ENCODE results near the gene NPLOC4. TPM values are rescaled to one million over a fixed set of nuclear protein-coding genes. Genes with fewer than 3 reads are reported as not detected.

The NPLOC4 gene
- total and polyA plus RNA-seq, 4 donors: 23.5 to 67.4 (median 50.6) TPM

GRCh38 chr17:81558941-81559806 lies 77.7 kb downstream of the NPLOC4 start:
- H3K27ac ChIP-seq (ENCODE audit: low read depth in 1 of 2, low read length in 2 of 2): no peak overlapping the region
- H3K4me1 ChIP-seq (ENCODE audit: control insufficient read depth in 4 of 4, insufficient read depth in 4 of 4, low read length in 3 of 4): peaks cover 0 to under 1% (median 0%) of the 10 kb centered on the region in 4 donors
- 83% methylated on average over 27 of the region's 27 CpGs for WGBS
- H3K9me3 ChIP-seq (ENCODE audit: control insufficient read depth in 4 of 4, low read length in 3 of 4): no peaks in the 10 kb centered on the region
- no peak for DNase-seq (ENCODE audit: low spot score)
- no peak overlapping the region for H3K4me3 ChIP-seq (ENCODE audit: low read depth in 1 of 3, low read length in 3 of 3)
- peaks cover 14 to 57% (median 24%) of the 10 kb centered on the region in 4 donors for H3K36me3 ChIP-seq (ENCODE audit: control insufficient read depth in 4 of 4, insufficient read depth in 3 of 4, low read depth in 1 of 4, low read length in 3 of 4)
- H3K9ac ChIP-seq (ENCODE audit: low read depth in 1 of 2, low read length in 2 of 2): no peak overlapping the region
- no peaks in the 10 kb centered on the region for H3K27me3 ChIP-seq (ENCODE audit: control insufficient read depth in 4 of 4, insufficient read depth in 4 of 4, low read length in 3 of 4)
- no peak for TF ChIP-seq NR2F2 (IDR thresholded peaks at IDR 0.05)
- no peak for TF ChIP-seq HNF4A (conservative IDR thresholded peaks at IDR 0.05)
- TF ChIP-seq EGR1 (IDR thresholded peaks at IDR 0.05; ENCODE audit: low read depth in 2 of 2): no peak
- no peak for TF ChIP-seq JUND (IDR thresholded peaks at IDR 0.05)
- no peak for TF ChIP-seq ATF3 (IDR thresholded peaks at IDR 0.05)
- TF ChIP-seq YY1 (IDR thresholded peaks at IDR 0.05): no peak
- TF ChIP-seq TAF1 (conservative IDR thresholded peaks at IDR 0.05): no peak
- no peak for TF ChIP-seq HNF4G (IDR thresholded peaks at IDR 0.05)
- no peak for TF ChIP-seq GABPA (IDR thresholded peaks at IDR 0.05 in 1 of 2, conservative IDR thresholded peaks at IDR 0.05 in 1 of 2)
- TF ChIP-seq FOXA1 (IDR thresholded peaks at IDR 0.05): no peak
- no peak for TF ChIP-seq FOXA2 (IDR thresholded peaks at IDR 0.05)
- no peak for TF ChIP-seq RAD21 (IDR thresholded peaks at IDR 0.05)
- TF ChIP-seq, protein P1, sequence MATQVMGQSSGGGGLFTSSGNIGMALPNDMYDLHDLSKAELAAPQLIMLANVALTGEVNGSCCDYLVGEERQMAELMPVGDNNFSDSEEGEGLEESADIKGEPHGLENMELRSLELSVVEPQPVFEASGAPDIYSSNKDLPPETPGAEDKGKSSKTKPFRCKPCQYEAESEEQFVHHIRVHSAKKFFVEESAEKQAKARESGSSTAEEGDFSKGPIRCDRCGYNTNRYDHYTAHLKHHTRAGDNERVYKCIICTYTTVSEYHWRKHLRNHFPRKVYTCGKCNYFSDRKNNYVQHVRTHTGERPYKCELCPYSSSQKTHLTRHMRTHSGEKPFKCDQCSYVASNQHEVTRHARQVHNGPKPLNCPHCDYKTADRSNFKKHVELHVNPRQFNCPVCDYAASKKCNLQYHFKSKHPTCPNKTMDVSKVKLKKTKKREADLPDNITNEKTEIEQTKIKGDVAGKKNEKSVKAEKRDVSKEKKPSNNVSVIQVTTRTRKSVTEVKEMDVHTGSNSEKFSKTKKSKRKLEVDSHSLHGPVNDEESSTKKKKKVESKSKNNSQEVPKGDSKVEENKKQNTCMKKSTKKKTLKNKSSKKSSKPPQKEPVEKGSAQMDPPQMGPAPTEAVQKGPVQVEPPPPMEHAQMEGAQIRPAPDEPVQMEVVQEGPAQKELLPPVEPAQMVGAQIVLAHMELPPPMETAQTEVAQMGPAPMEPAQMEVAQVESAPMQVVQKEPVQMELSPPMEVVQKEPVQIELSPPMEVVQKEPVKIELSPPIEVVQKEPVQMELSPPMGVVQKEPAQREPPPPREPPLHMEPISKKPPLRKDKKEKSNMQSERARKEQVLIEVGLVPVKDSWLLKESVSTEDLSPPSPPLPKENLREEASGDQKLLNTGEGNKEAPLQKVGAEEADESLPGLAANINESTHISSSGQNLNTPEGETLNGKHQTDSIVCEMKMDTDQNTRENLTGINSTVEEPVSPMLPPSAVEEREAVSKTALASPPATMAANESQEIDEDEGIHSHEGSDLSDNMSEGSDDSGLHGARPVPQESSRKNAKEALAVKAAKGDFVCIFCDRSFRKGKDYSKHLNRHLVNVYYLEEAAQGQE (IDR thresholded peaks at IDR 0.05): no peak
- TF ChIP-seq, protein P2, sequence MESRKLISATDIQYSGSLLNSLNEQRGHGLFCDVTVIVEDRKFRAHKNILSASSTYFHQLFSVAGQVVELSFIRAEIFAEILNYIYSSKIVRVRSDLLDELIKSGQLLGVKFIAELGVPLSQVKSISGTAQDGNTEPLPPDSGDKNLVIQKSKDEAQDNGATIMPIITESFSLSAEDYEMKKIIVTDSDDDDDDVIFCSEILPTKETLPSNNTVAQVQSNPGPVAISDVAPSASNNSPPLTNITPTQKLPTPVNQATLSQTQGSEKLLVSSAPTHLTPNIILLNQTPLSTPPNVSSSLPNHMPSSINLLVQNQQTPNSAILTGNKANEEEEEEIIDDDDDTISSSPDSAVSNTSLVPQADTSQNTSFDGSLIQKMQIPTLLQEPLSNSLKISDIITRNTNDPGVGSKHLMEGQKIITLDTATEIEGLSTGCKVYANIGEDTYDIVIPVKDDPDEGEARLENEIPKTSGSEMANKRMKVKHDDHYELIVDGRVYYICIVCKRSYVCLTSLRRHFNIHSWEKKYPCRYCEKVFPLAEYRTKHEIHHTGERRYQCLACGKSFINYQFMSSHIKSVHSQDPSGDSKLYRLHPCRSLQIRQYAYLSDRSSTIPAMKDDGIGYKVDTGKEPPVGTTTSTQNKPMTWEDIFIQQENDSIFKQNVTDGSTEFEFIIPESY (IDR thresholded peaks at IDR 0.05): no peak
- TF ChIP-seq, protein P3, sequence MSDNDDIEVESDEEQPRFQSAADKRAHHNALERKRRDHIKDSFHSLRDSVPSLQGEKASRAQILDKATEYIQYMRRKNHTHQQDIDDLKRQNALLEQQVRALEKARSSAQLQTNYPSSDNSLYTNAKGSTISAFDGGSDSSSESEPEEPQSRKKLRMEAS (IDR thresholded peaks at IDR 0.05): no peak

DNA sequence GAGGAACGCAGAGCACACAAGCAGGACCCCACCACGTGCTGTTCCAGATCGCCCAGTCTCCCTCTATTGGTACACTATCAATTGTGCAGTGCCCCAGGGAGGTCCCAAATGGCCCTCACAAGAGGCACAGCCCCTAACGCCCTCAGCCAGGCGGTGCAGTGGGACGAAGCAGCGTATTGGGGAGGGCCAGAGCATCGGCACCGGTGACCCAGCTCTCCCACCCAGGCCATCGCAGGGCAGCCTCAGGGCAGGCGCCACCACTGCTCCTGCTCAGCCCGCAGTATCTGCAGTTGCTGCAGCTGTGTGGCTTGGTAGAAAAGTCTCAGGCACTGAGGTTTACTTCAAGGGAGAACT lies 78.8 kb downstream of the NPLOC4 start:
- WGBS: 97% methylated on average over 12 of the region's 12 CpGs
- no peaks in the 10 kb centered on the region for H3K27me3 ChIP-seq (ENCODE audit: control insufficient read depth in 4 of 4, insufficient read depth in 4 of 4, low read length in 3 of 4)
- no peaks in the 10 kb centered on the region for H3K9me3 ChIP-seq (ENCODE audit: control insufficient read depth in 4 of 4, low read length in 3 of 4)
- H3K36me3 ChIP-seq (ENCODE audit: control insufficient read depth in 4 of 4, insufficient read depth in 3 of 4, low read depth in 1 of 4, low read length in 3 of 4): peaks cover 14 to 47% (median 18%) of the 10 kb centered on the region in 4 donors
- no peak overlapping the region for H3K9ac ChIP-seq (ENCODE audit: low read depth in 1 of 2, low read length in 2 of 2)
- no peak for DNase-seq (ENCODE audit: low spot score)
- no peak overlapping the region for H3K4me3 ChIP-seq (ENCODE audit: low read depth in 1 of 3, low read length in 3 of 3)
- H3K27ac ChIP-seq (ENCODE audit: low read depth in 1 of 2, low read length in 2 of 2): no peak overlapping the region
- TF ChIP-seq, protein P1 (IDR thresholded peaks at IDR 0.05): no peak
- TF ChIP-seq, protein P3 (IDR thresholded peaks at IDR 0.05): no peak
- TF ChIP-seq TAF1 (conservative IDR thresholded peaks at IDR 0.05): no peak
- no peak for TF ChIP-seq RXRA (IDR thresholded peaks at IDR 0.05)
- TF ChIP-seq EGR1 (IDR thresholded peaks at IDR 0.05; ENCODE audit: low read depth in 2 of 2): no peak
- peaks cover 5 to 11% (median 8%) of the 10 kb centered on the region in 4 donors for H3K4me1 ChIP-seq (ENCODE audit: control insufficient read depth in 4 of 4, insufficient read depth in 4 of 4, low read length in 3 of 4)
